ENCODE measurements around the gene SKAP1. TPM values are rescaled to one million over a fixed set of nuclear protein-coding genes. Genes with fewer than 3 reads are reported as not detected.

Gene SKAP1
- total RNA-seq: not detected in 2 replicates

GRCh38 chr17:48429638-48430586, at the start of gene SKAP1:
SKAP1 (minus strand) TSS chr17:48430214.

GRCh38 chr17:48107137-48108055, 322.6 kb downstream of the SKAP1 start, which contains the start of gene SNX11:
SNX11 (plus strand) TSS chr17:48107766; CDS start chr17:48112044, 4,278 bp downstream.

GRCh38 chr17:48101012-48101720, 328.8 kb downstream of the SKAP1 start, which contains the start of gene CBX1:
CBX1 (minus strand) TSS chr17:48101478; CDS start chr17:48077004, 24,474 bp downstream.

Other genes with a start within 250 kb of the SKAP1 start
- gene HOXB1, start 100.8 kb upstream of the SKAP1 start, total RNA-seq: not detected in 2 replicates
- gene HOXB2, start 114.9 kb upstream of the SKAP1 start, total RNA-seq: 10.3 and 27.3 TPM in 2 replicates
- 0.10 TPM in 1 of 2 replicates, not detected in the other for gene HOXB4, start 148.1 kb upstream of the SKAP1 start, total RNA-seq
- 0.37 and 0.73 TPM in 2 replicates for gene HOXB3, start 160.0 kb upstream of the SKAP1 start, total RNA-seq
- not detected in 2 replicates for gene HOXB5, start 163.6 kb upstream of the SKAP1 start, total RNA-seq
- gene HOXB6, start 174.8 kb upstream of the SKAP1 start, total RNA-seq: not detected in 2 replicates
- not detected in 2 replicates for gene HOXB7, start 180.8 kb upstream of the SKAP1 start, total RNA-seq
- not detected in 2 replicates for gene HOXB8, start 185.1 kb upstream of the SKAP1 start, total RNA-seq
- not detected in 2 replicates for gene HOXB9, start 196.1 kb upstream of the SKAP1 start, total RNA-seq

Data from cardiac ventricle fibroblast (primary cell).